ENCODE measurements around the gene EVI5L.
"Not testable (repeated sequence)": the region's sequence is repeated elsewhere in the genome, so short reads cannot be mapped to it uniquely, and the experiment has no call there.

The EVI5L gene

GRCh38 chr19:7829561-7830271 is at the start of gene EVI5L:
TSS of gene EVI5L (plus strand) at chr19:7830218. CDS start at chr19:7846543, 16,325 bp downstream.
- peak; percentile 100 for DNase-seq

- DNase-seq = no peak
These were observed 48.9 kb upstream of the EVI5L start for GRCh38 chr19:7781157-7781556.

- peak; percentile 59 for DNase-seq
These were observed 46.0 kb upstream of the EVI5L start for GRCh38 chr19:7783991-7784423.

DNA sequence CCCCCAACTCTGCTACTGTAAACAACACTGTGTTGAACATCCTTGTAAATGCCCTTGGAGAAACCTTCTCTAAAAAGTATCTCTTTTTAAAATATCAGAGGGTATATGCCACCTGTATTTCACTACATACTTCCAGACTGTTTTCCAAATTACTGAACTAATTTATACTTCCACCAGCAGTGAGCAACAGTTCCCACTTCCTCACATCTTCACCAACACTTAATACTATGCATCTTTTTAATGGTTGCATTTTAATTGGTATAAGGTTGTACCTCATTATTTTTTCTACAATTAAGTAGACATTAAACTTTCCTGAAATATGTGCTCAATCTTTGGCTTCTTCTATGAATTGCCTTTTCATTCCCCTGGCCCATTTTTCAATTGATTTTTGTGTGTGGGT is 45.2 kb upstream of the EVI5L start:
- DNase-seq = no peak

DNA sequence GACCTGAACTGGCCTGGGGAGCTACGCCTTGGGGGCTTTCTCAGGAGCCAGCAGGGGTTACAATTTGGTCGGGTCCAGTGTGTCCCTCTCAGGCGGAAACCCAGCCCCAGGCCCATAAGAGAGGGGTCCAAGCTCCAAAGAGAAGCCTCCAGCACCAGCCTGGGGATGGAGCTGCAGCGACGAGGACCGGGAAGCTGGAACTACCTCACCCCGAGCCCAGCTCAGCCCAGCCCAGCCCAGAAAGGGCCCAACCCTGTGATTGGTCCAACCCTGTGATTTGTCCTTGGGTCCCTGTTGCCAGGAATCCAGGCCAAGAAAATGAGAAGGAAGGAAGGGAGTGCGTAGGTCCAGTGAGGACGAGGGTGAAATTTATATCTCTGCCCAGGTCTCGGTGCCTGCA is 42.9 kb upstream of the EVI5L start:
- no peak for DNase-seq

DNA sequence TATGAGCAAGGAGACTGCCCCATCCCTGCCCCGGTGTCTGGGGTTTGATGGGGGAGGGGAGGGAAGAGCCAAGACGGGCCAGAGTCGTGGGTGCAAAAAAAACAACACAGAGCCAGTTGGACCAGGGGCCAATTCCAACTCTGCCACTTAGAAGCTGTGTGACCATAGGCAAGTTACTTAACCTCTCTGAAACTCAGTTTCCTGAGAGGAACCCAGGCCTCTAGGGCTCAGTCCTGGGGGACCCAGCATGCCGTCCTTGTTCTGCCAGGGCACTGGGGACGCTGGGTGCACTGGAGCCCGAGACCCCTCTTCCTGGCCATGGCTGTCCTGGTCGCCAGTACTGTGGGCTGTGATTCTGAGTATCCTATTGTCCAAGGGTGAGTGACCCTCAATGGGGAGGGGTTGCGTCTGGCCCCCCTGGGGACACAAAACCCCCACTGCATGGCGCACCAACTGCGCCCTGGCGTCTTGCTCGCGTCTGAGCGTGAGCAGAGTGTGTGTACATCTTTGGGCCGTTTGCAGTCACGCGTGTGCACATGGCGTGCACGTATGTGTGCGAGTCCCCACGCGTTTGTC is 42.3 kb upstream of the EVI5L start:
- no peak for DNase-seq

DNA sequence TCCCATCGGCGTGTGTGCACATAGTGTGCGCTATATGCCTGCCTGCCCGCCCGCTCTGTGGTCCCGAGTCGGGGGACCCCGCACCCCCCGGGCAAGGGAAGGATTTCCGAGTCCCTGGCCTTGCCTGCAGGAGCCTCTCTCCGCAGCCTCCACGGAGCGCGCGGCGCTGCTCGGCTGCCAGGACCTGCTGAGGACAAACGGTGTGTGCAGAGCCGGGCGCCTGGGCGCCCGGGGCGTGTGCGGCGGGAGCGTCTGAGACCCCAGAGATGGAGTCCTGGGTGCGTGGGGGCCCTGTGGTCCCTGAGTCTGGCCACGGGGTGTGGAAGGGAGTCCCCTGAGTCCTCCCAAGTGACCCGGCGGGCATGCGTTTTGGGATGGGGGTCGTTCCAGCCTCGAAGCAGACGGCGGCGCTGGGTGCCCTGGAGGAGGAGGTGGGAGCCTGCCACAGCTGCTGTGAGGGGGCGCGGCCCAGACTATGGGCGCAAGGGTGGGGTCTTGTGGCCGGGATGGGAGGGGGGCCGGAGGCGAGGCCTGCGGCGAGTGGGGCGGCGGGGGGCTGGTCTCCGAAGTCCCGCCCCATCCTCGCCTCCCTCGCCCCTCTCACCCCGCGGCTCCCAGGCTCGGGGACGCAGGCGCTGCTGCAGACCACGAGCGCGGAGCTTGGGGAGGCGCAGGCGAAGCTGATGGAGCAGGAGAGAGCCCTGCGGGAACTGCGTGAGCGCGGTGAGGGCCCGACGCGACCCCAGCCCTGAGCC is 41.7 kb upstream of the EVI5L start:
- DNase-seq = no peak

DNA sequence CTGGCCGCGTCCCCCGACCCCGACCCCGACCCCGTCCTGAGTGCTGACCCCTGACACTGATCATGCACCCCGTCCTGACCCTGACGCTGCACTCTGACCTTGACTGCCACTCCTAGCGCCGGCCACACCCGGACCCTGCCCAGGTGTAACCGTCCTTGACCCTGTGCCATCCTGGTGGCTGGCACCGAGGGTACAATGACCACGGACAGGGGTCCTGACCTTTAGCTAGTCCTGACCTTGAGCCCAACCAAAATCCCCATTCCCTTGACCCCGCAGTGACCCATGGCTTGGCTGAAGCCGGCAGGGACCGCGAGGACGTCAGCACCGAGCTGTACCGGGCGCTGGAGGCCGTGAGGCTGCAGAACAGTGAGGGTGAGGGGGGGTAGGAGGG is 41.1 kb upstream of the EVI5L start:
- no peak for DNase-seq

GRCh38 chr19:7789447-7789846 is 40.6 kb upstream of the EVI5L start:
- no peak for DNase-seq

DNA sequence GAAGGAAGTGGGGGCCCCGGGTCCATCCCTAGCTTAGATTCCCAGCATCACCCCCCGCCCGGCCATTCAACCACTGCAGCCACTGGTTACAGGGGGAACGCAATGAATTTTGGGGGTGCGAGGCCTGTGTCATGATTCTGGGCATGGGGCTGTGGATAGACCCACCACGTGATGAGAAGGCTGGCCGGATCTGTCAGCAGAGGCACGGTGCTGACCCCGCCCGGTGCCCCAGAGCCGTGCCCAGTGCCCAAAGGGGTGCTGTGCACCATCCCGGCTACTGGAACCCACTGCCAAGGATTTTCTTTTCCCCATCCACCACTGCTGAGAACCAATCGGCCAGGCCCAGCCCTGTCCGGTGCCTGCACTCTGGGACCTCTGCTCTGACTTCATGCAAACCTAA is 39.6 kb upstream of the EVI5L start:
- no peak for DNase-seq

GRCh38 chr19:7792281-7792680 is 37.7 kb upstream of the EVI5L start:
- DNase-seq = no peak

GRCh38 chr19:7792701-7793100 is 37.3 kb upstream of the EVI5L start:
- DNase-seq = not testable (repeated sequence)

DNA sequence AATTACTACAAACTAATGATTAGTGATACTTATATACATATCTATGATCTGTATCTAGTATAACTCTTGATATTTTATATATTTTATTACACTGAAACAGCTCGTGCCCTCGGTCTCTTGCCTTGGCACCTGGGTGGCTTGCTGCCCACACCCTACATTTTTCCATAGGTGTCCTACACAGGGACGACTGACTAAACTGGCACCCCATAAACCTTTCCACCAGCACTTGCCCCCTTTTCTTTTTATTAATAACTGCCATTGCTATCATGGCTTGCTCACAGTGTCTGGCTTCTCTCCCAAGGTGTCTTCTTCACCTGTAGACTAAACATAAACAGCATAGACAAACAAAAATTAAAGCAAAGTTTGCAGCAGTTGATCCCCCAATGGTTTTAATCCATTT is 36.5 kb upstream of the EVI5L start:
- no peak for DNase-seq

- DNase-seq = peak; percentile 42
These were observed 34.4 kb upstream of the EVI5L start for GRCh38 chr19:7795555-7796161.

- peak; percentile 71 for DNase-seq
These were observed 30.2 kb upstream of the EVI5L start for GRCh38 chr19:7799640-7800355.

DNA sequence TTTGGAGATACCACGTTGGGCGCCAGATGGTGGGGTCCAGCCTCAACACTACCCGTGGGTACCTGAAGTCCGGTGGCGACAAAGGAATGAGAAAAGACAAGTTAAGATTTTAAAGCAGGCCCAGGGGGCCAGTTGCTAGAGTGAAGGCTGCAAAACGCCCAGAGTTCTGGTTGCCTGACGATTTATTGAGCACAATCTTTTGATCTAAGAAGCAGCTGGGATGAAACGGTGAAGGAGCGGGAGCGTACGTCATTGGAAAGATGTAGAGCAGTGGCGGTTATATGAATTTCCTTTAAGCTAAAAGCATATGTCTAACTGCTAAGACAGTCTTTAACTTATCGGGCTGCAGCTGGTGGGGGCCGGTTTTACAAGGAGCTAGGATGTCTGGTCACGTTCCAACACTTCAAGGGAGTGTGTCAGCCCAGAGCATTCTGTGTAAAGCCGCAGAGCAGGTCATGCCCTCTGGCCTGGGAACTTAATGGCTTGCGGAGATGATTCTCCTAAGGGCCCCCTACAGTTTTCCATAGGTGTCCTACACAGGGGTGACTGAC is 28.9 kb upstream of the EVI5L start:
- no peak for DNase-seq

DNA sequence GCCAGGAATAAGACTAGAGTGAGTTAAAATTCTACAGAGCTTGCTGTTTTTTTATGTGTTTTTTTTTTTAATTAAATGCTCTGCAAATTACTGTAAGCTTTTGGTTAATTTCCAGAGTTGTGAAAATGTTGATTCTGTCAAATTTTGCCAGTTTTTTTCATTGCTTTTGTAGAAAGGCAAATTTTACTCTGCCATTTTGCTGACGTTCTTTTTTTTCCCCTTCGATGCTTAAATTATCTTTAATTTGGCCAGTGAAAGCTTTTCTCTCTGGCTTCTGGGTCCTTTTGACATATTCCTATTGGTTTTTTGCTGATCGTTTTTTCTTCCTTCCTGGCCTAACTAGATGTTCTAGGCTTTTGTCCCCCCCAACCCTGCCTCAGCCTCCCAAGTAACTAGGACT is 23.8 kb upstream of the EVI5L start:
- DNase-seq = no peak

DNA sequence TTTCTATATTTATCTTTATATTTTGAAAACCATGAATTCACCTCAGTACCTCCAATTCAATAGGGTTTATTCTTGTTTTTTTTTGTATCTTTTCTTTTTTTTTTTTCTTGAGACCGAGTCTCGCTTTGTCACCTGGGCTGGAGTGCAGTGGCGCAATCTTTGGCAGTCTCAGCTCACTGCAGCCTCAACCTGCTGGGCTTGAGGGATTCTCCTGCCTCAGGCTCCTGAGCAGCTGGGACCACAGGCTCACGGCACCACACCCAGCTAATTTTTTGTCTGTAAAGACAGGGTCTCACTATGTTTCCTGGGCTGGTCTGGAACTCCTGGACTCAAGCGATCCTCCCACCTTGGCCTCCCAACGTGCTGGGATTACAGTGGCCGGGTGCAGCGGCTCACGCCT is 23.1 kb upstream of the EVI5L start:
- no peak for DNase-seq

DNA sequence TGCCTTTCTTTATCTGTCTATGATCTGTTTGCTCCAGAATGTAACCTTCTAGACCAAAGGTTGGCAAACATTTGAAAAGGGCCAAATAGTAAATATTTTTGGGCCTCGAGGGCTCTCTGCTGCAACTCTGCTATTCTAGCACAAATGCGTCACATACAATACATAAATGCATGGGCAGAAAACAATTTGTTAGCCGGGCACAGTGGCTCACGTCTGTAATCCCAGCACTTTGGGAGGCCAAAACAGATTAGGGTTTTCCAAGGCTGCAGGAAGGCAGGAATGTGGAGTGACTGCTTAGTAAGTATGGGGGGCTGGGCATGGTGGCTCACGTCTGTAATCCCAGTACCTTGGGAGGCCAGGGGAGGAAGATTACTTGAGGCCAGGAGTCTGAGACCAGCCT is 21.9 kb upstream of the EVI5L start:
- DNase-seq = no peak

- DNase-seq = no peak
These were observed 18.0 kb upstream of the EVI5L start for GRCh38 chr19:7811989-7812388.

DNA sequence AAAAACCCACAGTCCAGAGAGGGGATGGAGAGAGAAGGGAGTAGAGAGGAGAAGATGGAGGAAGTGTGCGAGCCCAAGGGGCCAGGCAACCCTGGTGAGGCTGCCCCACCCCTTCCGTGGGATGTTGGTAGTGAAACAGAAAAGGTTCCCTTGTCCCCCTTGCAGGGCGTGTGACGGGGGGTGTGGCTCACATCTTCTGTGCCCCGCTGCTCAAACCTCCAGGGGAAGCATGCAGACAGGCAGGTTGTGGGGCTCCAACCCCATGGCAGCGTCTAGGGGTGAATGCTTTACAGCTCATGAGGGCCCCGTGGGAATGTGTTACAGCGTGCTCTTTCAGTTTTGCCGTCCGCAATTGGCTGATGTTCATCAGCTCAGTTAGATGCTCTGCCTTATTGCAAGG is 14.7 kb upstream of the EVI5L start:
- no peak for DNase-seq

- DNase-seq = not testable (repeated sequence)
These were observed 14.0 kb upstream of the EVI5L start for GRCh38 chr19:7816040-7816439.

DNA sequence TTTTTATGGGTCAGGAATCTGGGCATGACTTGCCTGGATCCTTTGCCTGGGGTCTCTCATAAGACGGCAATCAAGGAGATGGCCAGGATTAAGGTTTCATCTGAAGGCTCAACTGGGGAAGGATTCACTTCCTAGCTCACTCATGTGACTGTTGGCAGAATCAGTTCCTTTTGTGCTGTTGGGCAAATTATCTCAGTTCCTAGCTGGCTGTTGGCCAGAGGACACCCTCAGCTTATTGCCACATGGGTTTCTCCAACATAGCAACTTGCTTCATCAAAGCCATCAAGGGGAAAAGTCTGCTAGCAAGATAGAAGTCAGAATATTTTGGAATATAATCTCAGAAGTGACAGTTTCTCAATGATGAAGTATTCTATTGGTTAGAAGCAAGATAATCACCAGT is 12.2 kb upstream of the EVI5L start:
- DNase-seq = no peak

Data from HCEC 1CT (cell line).